ENCODE data around the gene CRELD1. TPM values are rescaled to one million over a fixed set of nuclear protein-coding genes. Genes with fewer than 3 reads are reported as not detected.
A peak's percentile ranks its signal among the peaks of the same experiment; 100 is the strongest.

Gene CRELD1
- total and polyA plus RNA-seq, 2 of the 13 experiments (the other 11 are each of a cell fraction or from before 2014, with no cell fraction given): 27.1 to 61.9 TPM

DNA sequence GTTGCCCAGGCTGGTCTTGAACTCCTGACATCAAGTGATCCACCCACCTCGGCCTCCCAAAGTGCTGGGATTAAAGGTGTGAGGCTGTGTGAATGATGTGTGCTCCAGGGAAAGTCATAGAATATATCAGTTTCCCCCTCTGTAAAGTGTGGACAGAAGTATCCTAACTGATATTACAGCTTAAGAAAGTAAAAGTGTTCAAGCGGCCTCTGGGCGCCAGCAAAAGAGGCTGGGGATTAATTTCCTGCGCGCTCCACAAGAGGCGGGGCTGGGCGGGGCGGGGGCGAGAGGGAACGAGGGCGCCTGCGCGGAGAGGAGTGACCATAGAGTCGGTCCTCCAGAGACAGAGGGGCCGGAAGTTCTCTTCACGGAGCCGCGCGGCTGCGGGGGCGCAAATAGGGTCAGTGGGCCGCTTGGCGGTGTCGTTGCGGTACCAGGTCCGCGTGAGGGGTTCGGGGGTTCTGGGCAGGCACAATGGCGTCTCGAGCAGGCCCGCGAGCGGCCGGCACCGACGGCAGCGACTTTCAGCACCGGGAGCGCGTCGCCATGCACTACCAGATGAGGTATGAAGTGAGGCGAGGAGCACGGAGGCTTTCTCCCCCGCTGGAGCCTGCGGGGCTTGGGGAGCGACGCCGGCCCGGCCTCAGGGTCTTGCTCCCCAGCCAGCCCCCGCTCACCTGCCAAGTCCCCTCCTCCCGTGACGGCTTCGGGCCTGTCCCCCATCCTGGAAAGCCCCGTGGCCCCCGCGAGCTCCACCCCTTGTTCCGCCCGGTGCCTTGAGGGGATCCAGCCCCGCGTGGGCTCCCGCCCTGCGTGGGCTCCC, 43.2 kb upstream of the CRELD1 start, which contains the start of gene JAGN1 (continued):
- TF ChIP-seq GABPB1 (CRISPR knock-in tag; IDR thresholded peaks at IDR 0.05) (peak; percentile 98), SIN3A (IDR thresholded peaks at IDR 0.05; ENCODE audit: borderline replicate concordance, low read depth, low read length) (peak; percentile 80; the same call in 1 of the 2 replicates), ZNF543 (CRISPR knock-in tag; IDR thresholded peaks at IDR 0.05) (peak; percentile 54; the same call in 1 of the 2 replicates), TMF1 (CRISPR knock-in tag; IDR thresholded peaks at IDR 0.05; ENCODE audit: low read depth) (no peak), ZNF670 (CRISPR knock-in tag; IDR thresholded peaks at IDR 0.05; ENCODE audit: borderline replicate concordance) (peak; percentile 85; the same call in 1 of the 2 replicates), NFE2L1 (CRISPR knock-in tag; IDR thresholded peaks at IDR 0.05; ENCODE audit: borderline replicate concordance) (peak; percentile 67; the same call in 1 of the 2 replicates), ZNF253 (CRISPR knock-in tag; IDR thresholded peaks at IDR 0.05; ENCODE audit: borderline replicate concordance) (no peak), ZNF724P (CRISPR knock-in tag; IDR thresholded peaks at IDR 0.05; ENCODE audit: borderline replicate concordance) (no peak), HDAC6 (IDR thresholded peaks at IDR 0.05; ENCODE audit: low read depth, low read length) (no peak), KDM3A (CRISPR knock-in tag; IDR thresholded peaks at IDR 0.05; ENCODE audit: low read depth) (no peak), KLF11 (CRISPR knock-in tag; IDR thresholded peaks at IDR 0.05) (no peak)
- TF ChIP-seq, protein P1, sequence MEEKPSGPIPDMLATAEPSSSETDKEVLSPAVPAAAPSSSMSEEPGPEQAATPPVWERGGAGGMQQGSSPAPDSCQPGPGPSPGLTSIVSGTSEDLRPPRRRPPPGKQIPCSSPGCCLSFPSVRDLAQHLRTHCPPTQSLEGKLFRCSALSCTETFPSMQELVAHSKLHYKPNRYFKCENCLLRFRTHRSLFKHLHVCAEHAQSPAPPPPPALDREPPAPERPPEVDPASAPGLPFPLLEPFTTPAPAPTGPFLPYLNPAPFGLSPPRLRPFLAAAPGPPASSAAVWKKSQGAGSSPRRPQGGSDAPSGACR (CRISPR knock-in tag; IDR thresholded peaks at IDR 0.05): peak; percentile 84; the same call in 1 of the 2 replicates
- TF ChIP-seq, protein P2, sequence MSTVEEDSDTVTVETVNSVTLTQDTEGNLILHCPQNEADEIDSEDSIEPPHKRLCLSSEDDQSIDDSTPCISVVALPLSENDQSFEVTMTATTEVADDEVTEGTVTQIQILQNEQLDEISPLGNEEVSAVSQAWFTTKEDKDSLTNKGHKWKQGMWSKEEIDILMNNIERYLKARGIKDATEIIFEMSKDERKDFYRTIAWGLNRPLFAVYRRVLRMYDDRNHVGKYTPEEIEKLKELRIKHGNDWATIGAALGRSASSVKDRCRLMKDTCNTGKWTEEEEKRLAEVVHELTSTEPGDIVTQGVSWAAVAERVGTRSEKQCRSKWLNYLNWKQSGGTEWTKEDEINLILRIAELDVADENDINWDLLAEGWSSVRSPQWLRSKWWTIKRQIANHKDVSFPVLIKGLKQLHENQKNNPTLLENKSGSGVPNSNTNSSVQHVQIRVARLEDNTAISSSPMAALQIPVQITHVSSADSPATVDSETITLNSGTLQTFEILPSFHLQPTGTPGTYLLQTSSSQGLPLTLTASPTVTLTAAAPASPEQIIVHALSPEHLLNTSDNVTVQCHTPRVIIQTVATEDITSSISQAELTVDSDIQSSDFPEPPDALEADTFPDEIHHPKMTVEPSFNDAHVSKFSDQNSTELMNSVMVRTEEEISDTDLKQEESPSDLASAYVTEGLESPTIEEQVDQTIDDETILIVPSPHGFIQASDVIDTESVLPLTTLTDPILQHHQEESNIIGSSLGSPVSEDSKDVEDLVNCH (CRISPR knock-in tag; IDR thresholded peaks at IDR 0.05): no peak
- TF ChIP-seq, protein P3, sequence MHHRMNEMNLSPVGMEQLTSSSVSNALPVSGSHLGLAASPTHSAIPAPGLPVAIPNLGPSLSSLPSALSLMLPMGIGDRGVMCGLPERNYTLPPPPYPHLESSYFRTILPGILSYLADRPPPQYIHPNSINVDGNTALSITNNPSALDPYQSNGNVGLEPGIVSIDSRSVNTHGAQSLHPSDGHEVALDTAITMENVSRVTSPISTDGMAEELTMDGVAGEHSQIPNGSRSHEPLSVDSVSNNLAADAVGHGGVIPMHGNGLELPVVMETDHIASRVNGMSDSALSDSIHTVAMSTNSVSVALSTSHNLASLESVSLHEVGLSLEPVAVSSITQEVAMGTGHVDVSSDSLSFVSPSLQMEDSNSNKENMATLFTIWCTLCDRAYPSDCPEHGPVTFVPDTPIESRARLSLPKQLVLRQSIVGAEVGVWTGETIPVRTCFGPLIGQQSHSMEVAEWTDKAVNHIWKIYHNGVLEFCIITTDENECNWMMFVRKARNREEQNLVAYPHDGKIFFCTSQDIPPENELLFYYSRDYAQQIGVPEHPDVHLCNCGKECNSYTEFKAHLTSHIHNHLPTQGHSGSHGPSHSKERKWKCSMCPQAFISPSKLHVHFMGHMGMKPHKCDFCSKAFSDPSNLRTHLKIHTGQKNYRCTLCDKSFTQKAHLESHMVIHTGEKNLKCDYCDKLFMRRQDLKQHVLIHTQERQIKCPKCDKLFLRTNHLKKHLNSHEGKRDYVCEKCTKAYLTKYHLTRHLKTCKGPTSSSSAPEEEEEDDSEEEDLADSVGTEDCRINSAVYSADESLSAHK (CRISPR knock-in tag; IDR thresholded peaks at IDR 0.05; ENCODE audit: borderline replicate concordance): no peak
- TF ChIP-seq, protein P4, sequence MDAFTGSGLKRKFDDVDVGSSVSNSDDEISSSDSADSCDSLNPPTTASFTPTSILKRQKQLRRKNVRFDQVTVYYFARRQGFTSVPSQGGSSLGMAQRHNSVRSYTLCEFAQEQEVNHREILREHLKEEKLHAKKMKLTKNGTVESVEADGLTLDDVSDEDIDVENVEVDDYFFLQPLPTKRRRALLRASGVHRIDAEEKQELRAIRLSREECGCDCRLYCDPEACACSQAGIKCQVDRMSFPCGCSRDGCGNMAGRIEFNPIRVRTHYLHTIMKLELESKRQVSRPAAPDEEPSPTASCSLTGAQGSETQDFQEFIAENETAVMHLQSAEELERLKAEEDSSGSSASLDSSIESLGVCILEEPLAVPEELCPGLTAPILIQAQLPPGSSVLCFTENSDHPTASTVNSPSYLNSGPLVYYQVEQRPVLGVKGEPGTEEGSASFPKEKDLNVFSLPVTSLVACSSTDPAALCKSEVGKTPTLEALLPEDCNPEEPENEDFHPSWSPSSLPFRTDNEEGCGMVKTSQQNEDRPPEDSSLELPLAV (CRISPR knock-in tag; conservative IDR thresholded peaks at IDR 0.05; ENCODE audit: low read depth): no peak
- TF ChIP-seq, protein P5, sequence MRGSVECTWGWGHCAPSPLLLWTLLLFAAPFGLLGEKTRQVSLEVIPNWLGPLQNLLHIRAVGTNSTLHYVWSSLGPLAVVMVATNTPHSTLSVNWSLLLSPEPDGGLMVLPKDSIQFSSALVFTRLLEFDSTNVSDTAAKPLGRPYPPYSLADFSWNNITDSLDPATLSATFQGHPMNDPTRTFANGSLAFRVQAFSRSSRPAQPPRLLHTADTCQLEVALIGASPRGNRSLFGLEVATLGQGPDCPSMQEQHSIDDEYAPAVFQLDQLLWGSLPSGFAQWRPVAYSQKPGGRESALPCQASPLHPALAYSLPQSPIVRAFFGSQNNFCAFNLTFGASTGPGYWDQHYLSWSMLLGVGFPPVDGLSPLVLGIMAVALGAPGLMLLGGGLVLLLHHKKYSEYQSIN (CRISPR knock-in tag; IDR thresholded peaks at IDR 0.05; ENCODE audit: borderline replicate concordance): no peak
- TF ChIP-seq, protein P6, sequence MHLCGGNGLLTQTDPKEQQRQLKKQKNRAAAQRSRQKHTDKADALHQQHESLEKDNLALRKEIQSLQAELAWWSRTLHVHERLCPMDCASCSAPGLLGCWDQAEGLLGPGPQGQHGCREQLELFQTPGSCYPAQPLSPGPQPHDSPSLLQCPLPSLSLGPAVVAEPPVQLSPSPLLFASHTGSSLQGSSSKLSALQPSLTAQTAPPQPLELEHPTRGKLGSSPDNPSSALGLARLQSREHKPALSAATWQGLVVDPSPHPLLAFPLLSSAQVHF (CRISPR knock-in tag; IDR thresholded peaks at IDR 0.05): no peak
- TF ChIP-seq, protein P7, sequence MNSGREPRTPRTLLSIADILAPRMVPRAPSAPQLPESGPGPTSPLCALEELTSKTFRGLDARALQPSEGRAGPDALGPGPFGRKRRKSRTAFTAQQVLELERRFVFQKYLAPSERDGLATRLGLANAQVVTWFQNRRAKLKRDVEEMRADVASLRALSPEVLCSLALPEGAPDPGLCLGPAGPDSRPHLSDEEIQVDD (CRISPR knock-in tag; IDR thresholded peaks at IDR 0.05; ENCODE audit: borderline replicate concordance): peak; percentile 82
